Activated CD4-positive, alpha-beta T cell treated with anti-CD3 and anti-CD28 coated beads for 4 hours (primary cell): Measurements from ENCODE around the gene SORL1-AS1.

Experiments used
- DNase-seq, 2 donors: peaks; one replicate each; pipeline ENCODE4 v3.0.0-alpha.2; 2020

The SORL1-AS1 gene

DNA sequence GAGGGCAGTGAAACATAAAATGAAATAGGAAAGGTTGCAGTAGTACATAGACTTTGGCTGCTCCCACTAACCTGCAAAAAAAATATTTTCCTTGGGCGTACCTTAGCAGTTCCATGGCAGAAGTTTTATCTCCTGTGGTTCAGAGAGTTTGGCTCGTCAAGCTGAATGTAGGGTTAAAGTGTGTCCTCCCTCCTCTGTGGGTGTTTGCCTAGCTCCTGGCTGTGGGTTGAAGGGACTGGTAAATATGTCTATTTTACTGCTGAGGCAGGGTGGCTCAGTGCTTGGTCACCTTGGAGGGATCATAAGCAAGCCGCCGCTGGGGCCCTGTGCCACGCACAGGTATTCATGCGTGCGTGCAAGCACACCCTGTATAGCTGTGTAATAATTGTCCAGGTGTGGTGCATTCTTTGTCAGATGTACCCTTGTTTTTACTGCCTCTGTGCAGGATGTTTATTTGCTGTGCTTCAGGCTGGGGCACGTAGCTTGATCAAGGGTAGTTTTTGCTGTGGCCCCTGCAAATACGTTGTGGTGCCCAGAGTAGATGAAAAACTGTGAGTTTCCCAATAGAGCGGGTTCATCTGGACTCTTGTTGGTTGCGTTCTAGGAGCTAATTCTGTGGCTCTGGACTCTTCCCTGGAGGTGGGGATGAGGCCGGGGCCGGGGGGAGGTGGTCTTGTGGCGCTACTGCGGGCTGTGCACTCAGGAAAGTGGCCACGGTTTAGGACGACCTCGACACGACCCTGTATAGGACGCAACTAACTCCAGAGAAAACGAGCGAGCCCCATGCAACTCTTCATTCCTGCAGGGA lies 1.4 kb downstream of the SORL1-AS1 start:
- no peak for DNase-seq

DNA sequence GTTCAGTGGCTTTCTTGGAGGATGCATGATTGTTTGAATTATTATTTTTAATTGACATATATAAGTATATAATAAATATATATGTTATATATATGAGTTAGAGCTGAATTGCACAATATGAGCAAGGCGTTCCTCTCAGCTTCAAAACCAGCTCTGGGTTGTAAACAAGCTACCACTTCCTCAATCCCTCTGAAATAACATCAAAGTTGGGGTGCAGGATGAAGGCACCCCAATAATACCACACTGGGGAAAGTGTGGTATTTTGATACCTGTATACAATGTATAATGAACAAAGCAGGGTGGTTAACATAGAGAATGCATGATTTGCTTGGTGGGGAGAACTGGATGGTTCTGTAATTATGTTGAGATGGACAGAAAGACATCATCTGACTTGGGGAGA lies 2.4 kb downstream of the SORL1-AS1 start:
- no peak for DNase-seq

DNA sequence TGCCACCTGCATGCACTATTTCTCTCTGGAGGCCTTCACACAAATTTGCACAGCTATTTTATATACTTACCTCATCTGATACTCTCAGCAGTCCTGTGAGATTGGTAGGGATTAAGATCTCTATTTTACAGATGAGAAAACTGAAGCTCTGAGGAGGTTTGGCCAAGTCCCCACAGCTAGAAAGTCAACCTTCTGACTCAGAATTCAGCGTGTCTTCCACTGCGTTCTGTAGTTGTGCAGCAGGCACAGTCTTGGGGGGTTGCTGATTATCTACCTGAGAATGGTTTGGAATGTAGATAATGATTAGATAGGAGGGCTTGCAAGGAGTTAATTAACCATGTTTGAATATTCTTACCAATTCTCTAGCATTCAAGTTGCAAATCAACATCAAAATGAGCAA lies 3.1 kb downstream of the SORL1-AS1 start:
- DNase-seq = no peak

GRCh38 chr11:121449123-121449522 lies 3.6 kb downstream of the SORL1-AS1 start:
- no peak for DNase-seq

- no peak for DNase-seq
Observed at GRCh38 chr11:121448431-121448941, 4.3 kb downstream of the SORL1-AS1 start.

DNA sequence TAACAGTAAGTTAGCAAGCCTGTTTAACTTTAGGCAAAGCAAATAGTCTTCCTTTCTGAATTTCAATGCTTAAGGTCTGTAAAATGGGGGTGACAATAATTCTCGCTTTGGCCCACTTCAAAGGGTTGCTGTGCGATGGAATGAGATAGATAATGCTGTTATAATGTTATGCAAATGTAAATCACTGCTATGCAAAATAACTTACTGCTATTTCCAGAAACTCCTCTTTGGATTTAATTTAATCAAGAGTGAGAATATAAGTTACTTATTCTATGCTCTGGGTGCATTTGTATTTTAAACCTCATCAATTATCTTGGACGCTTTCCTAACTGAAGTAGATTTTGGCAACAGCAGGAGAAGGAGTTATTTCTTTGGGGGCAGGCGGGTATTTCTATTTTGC lies 4.8 kb downstream of the SORL1-AS1 start:
- no peak for DNase-seq

DNA sequence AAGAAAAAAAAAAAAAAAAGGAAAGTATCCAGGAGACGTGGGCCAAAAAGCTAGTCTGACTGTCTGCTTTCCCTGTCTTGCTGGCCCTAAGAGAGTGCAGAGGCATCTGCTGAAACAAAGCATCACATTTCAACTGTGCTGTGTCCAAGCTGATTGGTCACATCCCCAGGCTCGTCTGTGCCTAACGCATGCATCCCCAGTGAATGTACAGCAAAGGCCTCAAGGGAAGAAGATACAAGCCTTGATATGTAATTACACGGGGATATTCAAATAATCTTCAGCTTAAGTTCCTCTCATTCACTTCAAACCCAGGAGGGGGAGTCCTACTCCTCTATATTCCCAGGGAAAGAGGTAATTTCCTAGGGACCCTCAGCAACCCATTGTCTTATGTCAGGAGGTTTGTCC lies 6.0 kb downstream of the SORL1-AS1 start:
- DNase-seq = no peak

- no peak for DNase-seq
Observed at GRCh38 chr11:121445071-121445768, 7.5 kb downstream of the SORL1-AS1 start.

DNA sequence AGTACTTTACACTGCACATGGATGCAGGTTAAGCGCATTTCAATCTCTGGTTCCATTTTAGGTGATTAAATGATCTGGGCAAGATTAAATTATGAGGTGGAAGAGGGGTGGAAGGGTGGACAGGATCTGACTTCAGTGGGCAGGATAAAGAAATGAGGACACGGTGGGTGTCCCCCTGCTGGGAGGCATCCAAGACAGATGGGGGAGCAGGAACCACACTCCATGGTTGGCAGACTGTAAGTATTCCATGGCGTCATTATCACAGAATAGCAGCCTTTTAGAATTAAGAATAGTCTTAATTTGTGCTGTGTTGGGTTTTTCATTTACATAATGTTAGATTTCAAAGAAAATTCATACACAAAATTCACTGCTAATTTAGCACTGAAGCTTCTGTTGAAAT lies 8.2 kb downstream of the SORL1-AS1 start:
- DNase-seq = no peak

DNA sequence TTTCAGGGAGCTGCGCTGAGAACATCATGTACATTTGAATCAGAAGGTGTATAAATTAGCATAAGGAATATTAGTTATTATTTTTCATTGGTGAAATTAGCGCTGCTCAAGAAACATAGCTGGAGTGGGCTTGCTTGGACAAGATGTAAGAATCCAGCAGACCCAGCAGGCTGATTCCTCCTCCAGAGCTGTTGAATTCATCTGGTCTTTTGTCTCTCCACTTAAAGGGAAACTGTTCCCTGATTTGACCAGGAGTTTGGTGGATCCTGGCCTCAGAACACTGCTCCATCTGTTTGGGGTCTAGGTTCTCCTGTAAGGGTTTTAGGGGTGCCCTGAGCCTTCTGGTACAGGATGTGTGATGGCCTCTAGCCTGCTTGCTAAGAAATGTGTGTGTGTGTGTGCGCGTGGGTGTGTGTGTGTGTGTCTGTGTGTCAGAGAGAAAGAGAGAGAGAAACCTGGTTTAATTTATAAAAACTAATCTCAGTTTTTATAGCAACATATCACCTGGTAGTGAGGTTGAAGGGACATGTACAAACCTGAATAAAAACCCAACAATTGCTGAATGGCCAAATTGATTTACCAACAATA lies 9.0 kb downstream of the SORL1-AS1 start:
- DNase-seq = peak in 1 of 2 donors; percentile 40

GRCh38 chr11:121441521-121441920 lies 11.2 kb downstream of the SORL1-AS1 start:
- DNase-seq = no peak

DNA sequence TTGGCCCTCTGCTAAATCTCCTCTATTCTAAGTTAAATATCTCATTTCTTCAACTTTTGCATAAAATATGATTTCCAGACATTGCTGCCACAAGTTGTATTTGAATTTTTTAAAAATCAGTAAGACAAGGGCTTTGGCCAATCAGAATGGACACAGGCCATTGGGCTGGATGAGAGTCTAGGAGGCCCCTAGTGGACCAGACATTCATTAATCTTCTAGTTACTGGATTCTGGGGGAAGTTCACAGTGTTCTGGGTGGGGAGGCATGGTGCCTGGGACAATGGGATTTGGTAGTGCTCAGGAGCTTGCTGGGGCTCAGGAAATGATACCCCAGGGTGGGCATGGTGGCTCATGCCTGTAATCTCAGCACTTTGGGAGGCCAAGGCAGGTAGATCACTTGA lies 13.0 kb downstream of the SORL1-AS1 start:
- no peak for DNase-seq

DNA sequence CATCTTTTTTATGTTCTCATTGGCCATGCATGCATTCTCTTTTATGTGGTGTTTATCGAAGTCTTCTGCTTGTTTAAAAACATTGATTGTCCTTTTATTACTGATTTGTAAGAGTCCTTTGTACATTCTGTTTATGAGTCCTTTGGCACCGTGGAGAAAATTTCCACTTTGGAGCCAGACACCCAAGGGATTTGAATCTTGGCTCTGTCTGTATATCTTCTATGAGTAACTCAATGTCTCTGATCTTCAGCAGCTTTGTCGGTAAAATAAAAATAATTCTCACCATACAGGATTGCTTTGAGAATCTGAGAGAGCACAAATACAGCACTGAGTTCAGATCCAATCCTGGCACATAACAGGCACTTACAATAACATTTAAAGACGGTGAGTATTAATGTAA lies 13.4 kb downstream of the SORL1-AS1 start:
- DNase-seq = no peak

DNA sequence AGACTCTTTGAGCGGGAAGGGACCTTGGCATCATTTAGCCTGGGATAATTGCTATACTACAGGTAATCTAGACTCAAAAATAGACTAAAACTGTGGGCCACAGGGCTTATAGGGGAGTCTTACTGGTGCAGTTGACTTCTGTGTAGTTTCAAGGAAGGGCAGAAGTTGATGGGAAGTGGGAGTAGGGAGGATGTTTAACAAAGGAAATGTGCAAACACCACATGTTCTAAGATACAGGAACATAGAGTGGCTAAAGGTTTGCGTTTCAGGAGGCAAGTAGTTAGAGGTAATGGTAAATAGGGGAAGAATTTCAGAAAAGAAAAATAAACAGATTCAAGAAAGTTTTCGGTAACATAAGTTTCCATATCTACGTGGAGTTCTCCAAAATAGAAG lies 15.1 kb downstream of the SORL1-AS1 start:
- DNase-seq = no peak

GRCh38 chr11:121437018-121437685 lies 15.6 kb downstream of the SORL1-AS1 start:
- DNase-seq = no peak

GRCh38 chr11:121435551-121436511 lies 16.9 kb downstream of the SORL1-AS1 start:
- no peak for DNase-seq

GRCh38 chr11:121435132-121435531 lies 17.6 kb downstream of the SORL1-AS1 start:
- no peak for DNase-seq

- DNase-seq = no peak
Observed at GRCh38 chr11:121431820-121432526, 20.8 kb downstream of the SORL1-AS1 start.

DNA sequence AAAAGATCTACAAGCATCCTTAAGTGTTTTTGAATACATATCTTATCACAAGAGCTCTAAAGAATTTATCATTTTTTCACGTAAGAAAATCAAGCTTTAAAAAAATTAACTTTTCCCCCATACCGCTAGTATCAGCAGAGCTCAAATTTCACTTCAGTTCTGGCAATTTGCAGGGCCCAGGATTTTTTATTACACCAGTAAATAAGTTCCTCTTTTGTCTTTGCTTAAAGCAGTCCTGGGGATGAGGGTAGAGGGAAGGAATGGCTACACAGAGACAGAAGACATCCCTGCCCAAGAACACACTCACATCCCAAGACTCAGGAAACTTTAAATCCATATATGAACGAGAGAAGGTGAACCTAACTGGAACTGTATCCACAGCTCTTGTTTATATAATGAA lies 23.2 kb downstream of the SORL1-AS1 start:
- DNase-seq = no peak

- DNase-seq = no peak
Observed at GRCh38 chr11:121427400-121427744, 25.4 kb downstream of the SORL1-AS1 start.
